GM12878 (cell line): Measurements from ENCODE around the gene CDK17. TPM values are rescaled to one million over a fixed set of nuclear protein-coding genes. Genes with fewer than 3 reads are reported as not detected.

Source experiments
- ATAC-seq: fragments of 200-7000 bp; cut with Tn5 transposase; 3 replicates; pipeline ENCODE4 v1.9.1; 2020; ENCODE audit warnings: mild to moderate bottlenecking, moderate library complexity
- BruUV-seq: library from RNA; stranded (reverse); fragments of 400-500 nt; replicated peaks from 2 replicates; lab custom pipeline; 2021; lab: Mats Ljungman, UMichigan
- CTCF ChIA-PET: fragments of 300-600 bp; sonication (Branson Sonifier 250); formaldehyde crosslinking; extraction: SDS; loops from one replicate; lab custom pipeline; 2021; ENCODE audit warnings: inconsistent platforms; lab: Yijun Ruan, JAX
- POLR2A ChIA-PET: fragments of 350-600 bp; formaldehyde crosslinking; extraction: SDS; loops from one replicate; lab custom pipeline; 2021; ENCODE audit warnings: inconsistent platforms; lab: Charles Lee
- RAD21 ChIA-PET: fragments of 300-600 bp; sonication (Branson Sonifier 250); formaldehyde crosslinking; loops from one replicate; lab custom pipeline; 2023; ENCODE audit warnings: antibody characterized with exemption; ENCODE audit not compliant: unreplicated experiment; lab: Charles Lee
- SMC1A ChIA-PET: fragments of 300-600 bp; sonication (Branson Sonifier 250); formaldehyde crosslinking; loops from one replicate; lab custom pipeline; 2023; ENCODE audit not compliant: unreplicated experiment, uncharacterized antibody; lab: Charles Lee
- DNase-seq: peaks from one replicate; pipeline ENCODE4 v3.0.0-alpha.2; 2011; ENCODE audit warnings: low read depth, low spot score
- FAIRE-seq: peaks from 3 replicates; lab custom pipeline; 2011; peaks lifted over from hg19 to GRCh38; lab: Jason Lieb, UNC
- H2AFZ ChIP-seq: 2 replicates; pipeline ENCODE4 v1.6.0; 2011; ENCODE audit warnings: low read depth, low read length, control low read depth; ENCODE audit not compliant: control insufficient read depth
- H3K27ac ChIP-seq: 2 replicates; pipeline ENCODE4 v1.5.1; 2011; ENCODE audit warnings: control low read depth; ENCODE audit not compliant: control insufficient read depth, insufficient read depth
- H3K27me3 ChIP-seq, 2 experiments: replicated peaks in 1 of 2; 2 replicates each; pipeline versions ENCODE4 v1.6.0 to v1.6.1; 2011; ENCODE audit warnings: low read length in 1 of 2; ENCODE audit not compliant: control insufficient read depth in 2 of 2, insufficient read depth in 2 of 2
- H3K36me3 ChIP-seq, 2 experiments: 2 replicates each; pipeline ENCODE4 v1.5.1; 2011; ENCODE audit warnings: low read length in 1 of 2; ENCODE audit not compliant: control insufficient read depth in 2 of 2, insufficient read depth in 2 of 2
- H3K4me1 ChIP-seq: 2 replicates; pipeline ENCODE4 v1.6.1; 2011; ENCODE audit warnings: mild to moderate bottlenecking, low read length, moderate library complexity, mixed read lengths; ENCODE audit not compliant: control insufficient read depth, insufficient read depth
- H3K4me2 ChIP-seq: 2 replicates; pipeline ENCODE4 v1.6.0; 2011; ENCODE audit warnings: control low read depth; ENCODE audit not compliant: control insufficient read depth, insufficient read depth
- H3K4me3 ChIP-seq: fragments of 200-600 bp; sonication (generic); 2 replicates; pipeline ENCODE4 v1.5.1; 2016
- H3K79me2 ChIP-seq: 2 replicates; pipeline ENCODE4 v1.6.0; 2011; ENCODE audit warnings: low read length; ENCODE audit not compliant: control insufficient read depth, insufficient read depth
- H3K9ac ChIP-seq: 2 replicates; pipeline ENCODE4 v1.8.0; 2011; ENCODE audit warnings: low read length, control low read depth, mixed read lengths; ENCODE audit not compliant: control insufficient read depth, insufficient read depth
- H3K9me3 ChIP-seq: replicated peaks from 3 replicates; pipeline ENCODE4 v1.5.1; 2011; ENCODE audit warnings: mild to moderate bottlenecking, low read length; ENCODE audit not compliant: control insufficient read depth, insufficient read depth
- H4K20me1 ChIP-seq: 2 replicates; pipeline ENCODE4 v1.6.0; 2011; ENCODE audit not compliant: control insufficient read depth, insufficient read depth
- ATF7 ChIP-seq: fragments of 450-650 bp; IDR thresholded peaks from 2 replicates; pipeline ENCODE4 v1.6.1; 2016; ENCODE audit warnings: low read depth, mild to moderate bottlenecking
- CBX5 ChIP-seq: sonication (generic); IDR thresholded peaks from 2 replicates; pipeline ENCODE4 v1.6.1; 2016; ENCODE audit warnings: low read depth, moderate library complexity, mild to moderate bottlenecking, inconsistent platforms
- EED ChIP-seq: sonication (generic); IDR thresholded peaks from 2 replicates; pipeline ENCODE4 v1.6.1; 2016; ENCODE audit warnings: antibody characterized with exemption, low read depth
- MEF2A ChIP-seq: IDR thresholded peaks from 2 replicates; pipeline ENCODE4 v1.6.1; 2011; ENCODE audit warnings: low read depth, mild to moderate bottlenecking, low read length, moderate library complexity; ENCODE audit not compliant: insufficient read depth
- PAX5 ChIP-seq: IDR thresholded peaks from 2 replicates; pipeline ENCODE4 v1.6.1; 2011; ENCODE audit warnings: low read depth, low read length, borderline replicate concordance
- RUNX3 ChIP-seq: IDR thresholded peaks from 2 replicates; pipeline ENCODE4 v1.6.1; 2012; ENCODE audit warnings: low read length, inconsistent platforms
- SREBF2 ChIP-seq: IDR thresholded peaks from 2 replicates; pipeline ENCODE4 v1.6.1; 2012; ENCODE audit warnings: mild to moderate bottlenecking, low read length
- TCF12 ChIP-seq: IDR thresholded peaks from 2 replicates; pipeline ENCODE4 v1.6.1; 2011; ENCODE audit warnings: low read depth, mild to moderate bottlenecking, low read length
- ZNF384 ChIP-seq: IDR thresholded peaks from 2 replicates; pipeline ENCODE4 v1.6.1; 2012; ENCODE audit warnings: low read depth, mild to moderate bottlenecking, low read length, improper control_type of control experiment, borderline replicate concordance
- ZNF622 ChIP-seq: fragments of 450-650 bp; IDR thresholded peaks from 2 replicates; pipeline ENCODE4 v1.6.1; 2017; ENCODE audit warnings: mild to moderate bottlenecking, inconsistent platforms
- WGBS: methylation state at CpG from one replicate; pipeline ENCODE4 v1.1.6; 2016; ENCODE audit warnings: low lambda C conversion rate; ENCODE audit not compliant: insufficient replicate concordance, insufficient coverage; ENCODE audit errors: missing lambda C conversion rate; 5-methylcytosine and 5-hydroxymethylcytosine counted together
- in situ Hi-C: fragments of 300-500 bp; cut with MboI; formaldehyde crosslinking; loops from 9 replicates; pipeline ENCODE4 v1.14.3; 2018; ENCODE audit warnings: mixed read lengths
- intact Hi-C: fragments of 100-400 bp; cut with micrococcal nuclease; formaldehyde crosslinking; loops from one replicate; pipeline ENCODE4 v1.14.2; 2022; ENCODE audit not compliant: unreplicated experiment
- polyA plus RNA-seq, 11 experiments: library from polyadenylated mRNA; depleted of rRNA in 4 of 11; unstranded in 6 of 11; stranded (reverse) in 5 of 11; fragments of >200 nt; fragmentation: Nextera tagmentation in 4 of 11; fragmentation: Illumina TruSeq in 1 of 11; extraction: Ambion mirVana in 4 of 11; extraction: Trizol in 1 of 11; gene quantifications; 1 replicate in 1 of 11; 2 replicates in 10 of 11; pipeline versions ENCODE4 v1.2.1 to v1.2.3, GENCODE V29; 2011 to 2016; ENCODE audit warnings: inconsistent platforms in 2 of 11, missing spikeins in 2 of 11, low read depth in 1 of 11
- total RNA-seq, 4 experiments: library from RNA; depleted of rRNA in 3 of 4; stranded (reverse); fragments of >200 nt in 3 of 4; fragmentation: Illumina TruSeq in 1 of 4; extraction: Trizol in 1 of 4; gene quantifications; 2 replicates each; pipeline versions ENCODE4 v1.2.1 to v1.2.3, GENCODE V29; 2013 to 2021

CDK17 gene
- total and polyA plus RNA-seq, 10 of the 15 experiments (the other 5 are each of a cell fraction or from before 2014, with no cell fraction given), result 5.6 to 45.6 (median 18.3) TPM

- FAIRE-seq (no peak), DNase-seq (peak; percentile 43), ATAC-seq (peak; percentile 89)
- no peak overlapping the region for H3K4me3 ChIP-seq
- peaks cover 16% of the 10 kb centered on the region for H3K79me2 ChIP-seq
- POLR2A ChIA-PET, result no interaction called here
- peak overlapping the region; percentile 65 for H3K4me2 ChIP-seq
- SMC1A ChIA-PET, result interaction anchor here (1.0 to 3.0 kb wide), 5 partner anchors 8 to 192 kb away, joined by 3 to 12 read pairs (median 3); no protein-coding TSS in a partner anchor
- CTCF ChIA-PET, result interaction anchor here (1.3 to 1.4 kb wide), 2 partner anchors 49 to 74 kb away, joined by 3 to 4 read pairs; partner anchors contain the start of gene CDK17
- H3K9me3 ChIP-seq, result no peaks in the 10 kb centered on the region
- peaks cover 0 to 18% of the 10 kb centered on the region in 2 experiments; a peak in 3 of 4 replicates for H3K36me3 ChIP-seq
- H3K4me1 ChIP-seq, result peaks cover 17% of the 10 kb centered on the region
- 0 out of 2 replicates have a peak, but pooled peaks have one; percentile 24 for TF ChIP-seq TCF12
- TF ChIP-seq ZNF384, result peak; percentile 66; the same call in 1 of the 2 replicates
- TF ChIP-seq PAX5, result peak; percentile 82; the same call in 1 of the 2 replicates
- 0 out of 2 replicates have a peak, but pooled peaks have one; percentile 19 for TF ChIP-seq CBX5
- peak; percentile 44; the same call in 1 of the 2 replicates for TF ChIP-seq EED
- TF ChIP-seq ZNF622, result no peak
- TF ChIP-seq MEF2A, result 0 out of 2 replicates have a peak, but pooled peaks have one; percentile 9
- TF ChIP-seq RUNX3, result peak; percentile 46; the same call in 1 of the 2 replicates
- TF ChIP-seq SREBF2, result no peak
- TF ChIP-seq ATF7, result 0 out of 2 replicates have a peak, but pooled peaks have one; percentile 11
- intact Hi-C loops, result no loop called here
- H4K20me1 ChIP-seq, result peaks cover 4% of the 10 kb centered on the region; the same call in 1 of the 2 replicates
- H3K27me3 ChIP-seq, result no peaks in the 10 kb centered on the region
- WGBS, result 0% methylated on average over 1 of the region's 1 CpG
- RAD21 ChIA-PET, result interaction anchor here (1.0 to 1.7 kb wide), 2 partner anchors 61 to 72 kb away, joined by 3 to 8 read pairs; no protein-coding TSS in a partner anchor
- no peak overlapping the region for H3K9ac ChIP-seq
- no peak overlapping the region for H3K27ac ChIP-seq
- BruUV-seq, result no TSS peak
- no peak overlapping the region for H2AFZ ChIP-seq
- in situ Hi-C loops, result no loop called here
Observed at GRCh38 chr12:96327346-96327745, 72.9 kb downstream of the CDK17 start.
